IPS DF 19.7 (cell line): ENCODE data around the gene TRIM28.

ENCODE experiments used
- DNase-seq: peaks from one replicate; pipeline ENCODE4 v3.0.0-alpha.2; 2013; ENCODE audit warnings: low read depth, low spot score

The TRIM28 gene

DNA sequence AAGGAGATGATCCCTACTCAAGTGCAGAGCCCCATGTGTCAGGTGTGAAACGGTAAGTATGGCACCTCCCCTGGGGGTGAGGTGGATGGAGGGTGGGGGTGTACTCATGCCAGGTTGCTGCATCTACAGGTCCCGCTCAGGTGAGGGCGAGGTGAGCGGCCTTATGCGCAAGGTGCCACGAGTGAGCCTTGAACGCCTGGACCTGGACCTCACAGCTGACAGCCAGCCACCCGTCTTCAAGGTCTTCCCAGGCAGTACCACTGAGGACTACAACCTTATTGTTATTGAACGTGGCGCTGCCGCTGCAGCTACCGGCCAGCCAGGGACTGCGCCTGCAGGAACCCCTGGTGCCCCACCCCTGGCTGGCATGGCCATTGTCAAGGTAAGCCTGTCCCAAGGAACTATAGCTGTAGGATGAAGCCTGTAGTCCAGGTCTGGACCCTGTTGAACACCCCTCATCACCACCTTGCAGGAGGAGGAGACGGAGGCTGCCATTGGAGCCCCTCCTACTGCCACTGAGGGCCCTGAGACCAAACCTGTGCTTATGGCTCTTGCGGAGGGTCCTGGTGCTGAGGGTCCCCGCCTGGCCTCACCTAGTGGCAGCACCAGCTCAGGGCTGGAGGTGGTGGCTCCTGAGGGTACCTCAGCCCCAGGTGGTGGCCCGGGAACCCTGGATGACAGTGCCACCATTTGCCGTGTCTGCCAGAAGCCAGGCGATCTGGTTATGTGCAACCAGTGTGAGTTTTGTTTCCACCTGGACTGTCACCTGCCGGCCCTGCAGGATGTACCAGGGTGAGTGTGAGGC, 5.2 kb downstream of the TRIM28 start:
- DNase-seq = no peak

DNA sequence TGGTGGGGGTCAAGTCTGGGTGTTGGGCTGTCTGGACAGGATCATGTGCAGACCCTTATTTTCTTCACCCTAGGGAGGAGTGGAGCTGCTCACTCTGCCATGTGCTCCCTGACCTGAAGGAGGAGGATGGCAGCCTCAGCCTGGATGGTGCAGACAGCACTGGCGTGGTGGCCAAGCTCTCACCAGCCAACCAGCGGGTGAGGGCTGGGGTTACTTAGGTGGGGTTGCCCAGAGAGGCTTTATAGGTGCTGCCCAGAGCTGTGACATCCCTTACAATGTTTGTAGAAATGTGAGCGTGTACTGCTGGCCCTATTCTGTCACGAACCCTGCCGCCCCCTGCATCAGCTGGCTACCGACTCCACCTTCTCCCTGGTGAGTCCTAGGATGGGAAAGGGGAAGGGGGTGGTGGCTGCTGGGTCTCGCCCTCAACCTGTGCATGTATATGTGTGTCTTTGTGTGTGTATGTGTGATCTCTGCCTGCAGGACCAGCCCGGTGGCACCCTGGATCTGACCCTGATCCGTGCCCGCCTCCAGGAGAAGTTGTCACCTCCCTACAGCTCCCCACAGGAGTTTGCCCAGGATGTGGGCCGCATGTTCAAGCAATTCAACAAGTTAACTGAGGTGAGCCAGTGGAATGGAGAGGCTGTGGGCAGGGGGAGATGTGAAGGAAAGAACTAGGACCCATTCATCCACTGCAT, 5.9 kb downstream of the TRIM28 start:
- no peak for DNase-seq

DNA sequence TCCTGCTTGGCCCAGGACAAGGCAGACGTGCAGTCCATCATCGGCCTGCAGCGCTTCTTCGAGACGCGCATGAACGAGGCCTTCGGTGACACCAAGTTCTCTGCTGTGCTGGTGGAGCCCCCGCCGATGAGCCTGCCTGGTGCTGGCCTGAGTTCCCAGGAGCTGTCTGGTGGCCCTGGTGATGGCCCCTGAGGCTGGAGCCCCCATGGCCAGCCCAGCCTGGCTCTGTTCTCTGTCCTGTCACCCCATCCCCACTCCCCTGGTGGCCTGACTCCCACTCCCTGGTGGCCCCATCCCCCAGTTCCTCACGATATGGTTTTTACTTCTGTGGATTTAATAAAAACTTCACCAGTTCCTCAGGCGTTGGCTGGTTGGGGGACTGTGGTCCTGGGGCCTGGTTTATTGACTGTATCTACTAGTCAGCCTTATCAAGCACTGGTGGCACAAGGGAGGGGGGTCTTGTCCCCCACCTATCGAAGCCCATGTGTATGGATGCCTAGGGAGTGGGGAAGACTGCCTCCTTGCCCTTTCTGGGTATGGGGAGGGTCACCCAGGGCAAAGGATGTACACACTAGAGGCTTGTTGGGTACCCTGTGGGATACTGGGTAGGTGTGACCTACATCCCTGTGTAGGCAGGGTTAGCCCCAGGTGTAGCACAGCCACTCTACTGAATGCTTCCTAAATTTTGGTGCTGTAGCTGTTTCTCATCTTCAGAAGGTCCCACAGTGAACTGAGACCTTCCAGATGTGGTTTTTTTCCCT, 6.7 kb downstream of the TRIM28 start:
- no peak for DNase-seq

GRCh38 chr19:58551123-58551497, 7.2 kb downstream of the TRIM28 start:
- no peak for DNase-seq

DNA sequence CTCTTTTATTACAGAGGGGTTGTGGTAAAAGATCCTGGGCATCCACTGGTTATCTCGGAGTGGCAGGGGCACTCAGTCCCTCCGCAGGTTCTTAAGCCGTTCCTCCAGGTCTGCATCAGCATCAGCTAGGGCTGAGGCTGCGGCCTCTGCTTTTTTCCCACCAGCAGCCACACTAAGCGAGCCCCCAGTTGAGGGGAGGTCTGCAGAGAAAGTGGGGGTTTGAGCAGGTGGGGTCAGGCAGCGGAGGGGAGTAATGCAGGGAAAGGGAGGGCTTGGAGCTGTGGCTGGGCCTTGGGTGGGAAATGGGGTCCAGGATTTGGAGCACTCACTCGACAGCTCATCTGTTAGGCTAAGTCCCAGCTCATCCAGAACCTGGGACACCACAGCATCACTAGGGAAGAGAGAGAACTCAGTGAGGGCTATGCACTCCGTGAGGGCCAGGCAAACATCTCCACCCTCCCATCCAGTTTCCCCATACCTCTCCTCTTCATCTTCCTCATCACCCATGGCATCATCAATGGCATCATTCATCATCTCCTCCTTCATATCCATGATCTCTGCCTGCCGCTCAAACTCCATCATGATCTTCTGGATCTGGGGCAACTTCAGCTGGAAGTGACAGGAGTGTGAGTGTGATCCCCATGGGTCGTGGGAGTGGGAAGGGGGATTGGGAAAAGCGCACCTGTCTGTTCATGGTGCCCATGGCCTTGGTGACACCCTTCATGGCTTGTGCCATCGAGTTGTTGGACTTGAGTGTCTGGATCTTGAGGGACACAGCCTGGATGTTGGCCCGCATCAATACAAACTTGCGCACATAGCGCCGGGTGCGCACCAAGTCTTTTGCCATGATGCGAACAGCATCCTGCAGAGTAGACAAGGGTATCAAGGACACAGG, 8.0 kb downstream of the TRIM28 start:
- no peak for DNase-seq

DNA sequence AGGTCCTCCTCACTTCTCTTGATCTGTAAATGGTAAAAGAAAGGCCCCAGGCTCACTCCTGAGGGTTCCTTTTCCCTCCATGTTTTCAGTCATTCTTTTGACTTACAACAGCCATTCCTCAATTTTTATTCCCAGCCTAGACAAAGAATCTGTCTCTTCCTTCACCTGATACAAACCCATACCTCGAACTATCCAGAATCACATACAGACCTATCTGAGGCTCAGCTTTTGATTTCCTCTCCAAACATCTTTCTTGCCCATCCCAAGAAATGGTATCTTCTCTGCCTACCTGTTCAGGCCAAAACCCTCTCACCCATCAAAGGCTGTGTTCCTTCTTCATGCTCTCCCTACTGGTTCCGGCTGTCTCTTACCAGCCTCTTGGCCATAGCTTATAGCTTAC, 8.8 kb downstream of the TRIM28 start:
- no peak for DNase-seq

- no peak for DNase-seq
Measured at GRCh38 chr19:58553799-58554493, 10.1 kb downstream of the TRIM28 start.

DNA sequence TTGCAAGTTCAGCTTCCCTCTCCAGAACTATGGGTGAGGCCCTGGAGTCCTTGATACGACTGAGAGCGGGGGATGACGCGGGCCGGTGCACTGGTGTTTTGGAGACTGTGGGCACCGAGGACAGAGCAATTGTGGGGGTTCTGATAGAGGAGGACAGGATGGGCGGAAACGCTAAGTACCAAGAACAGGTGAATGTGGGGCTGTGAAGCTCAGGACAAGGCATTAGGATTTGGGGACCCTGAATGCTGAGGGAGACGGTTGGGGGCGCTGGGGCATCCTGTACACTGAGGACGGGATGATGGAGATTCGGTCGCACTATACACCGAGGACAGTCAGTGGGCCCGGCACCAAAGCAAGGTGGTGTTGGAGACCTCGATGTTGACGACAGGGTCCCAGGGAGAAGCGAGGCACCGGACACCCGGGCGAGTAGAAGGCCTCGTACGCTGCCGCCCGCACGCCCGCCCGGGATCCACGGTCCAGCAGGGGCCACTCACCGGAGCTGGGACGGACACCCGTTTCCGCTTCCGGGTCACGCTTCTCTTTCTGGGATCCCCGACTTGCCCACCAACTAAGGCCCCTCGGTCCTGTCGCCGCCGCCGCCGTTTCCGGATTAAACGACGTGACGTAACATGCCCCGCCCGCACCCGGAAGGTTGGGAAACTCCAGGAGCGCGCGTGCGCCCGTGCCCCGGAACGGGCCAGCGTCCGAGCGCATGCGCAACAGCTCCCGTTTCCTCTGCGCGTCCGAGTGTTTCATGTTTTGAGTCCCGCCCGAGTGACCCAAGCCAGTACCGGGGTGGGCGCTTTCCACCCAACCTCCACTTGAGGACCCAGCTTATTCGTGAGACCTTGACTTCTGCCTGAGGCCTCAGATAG, 10.9 kb downstream of the TRIM28 start, which contains the start of gene CHMP2A:
CHMP2A (minus strand) TSS at position 612 of the 875 bp plus-strand sequence. CDS start 893 bp downstream, outside the sequence.
- peak; percentile 83 for DNase-seq

DNA sequence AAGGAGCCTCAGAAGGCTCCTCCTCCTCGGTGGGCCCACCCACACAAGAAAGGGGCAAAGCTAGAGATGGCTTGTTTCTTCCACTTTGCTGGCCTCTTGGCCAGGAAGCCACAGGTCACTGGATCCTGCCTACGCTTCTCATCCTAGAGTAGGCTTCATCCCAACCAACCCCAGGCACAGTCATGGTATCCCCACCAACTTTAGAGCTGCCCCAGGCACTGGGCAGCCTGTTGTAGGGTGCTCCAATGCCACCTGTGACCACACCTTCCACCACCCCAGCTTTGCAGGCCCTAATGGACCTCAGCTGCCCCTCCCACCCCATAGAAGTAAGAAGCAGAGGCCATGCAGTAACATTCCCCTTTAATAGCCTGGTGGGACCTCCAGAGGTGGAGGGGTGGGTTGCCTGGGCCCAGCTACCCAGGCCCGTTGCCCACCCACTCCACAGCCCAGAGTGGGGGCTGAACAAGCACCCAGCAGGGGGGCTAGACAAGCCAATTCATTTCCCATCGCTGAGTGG, 11.6 kb downstream of the TRIM28 start:
- DNase-seq = no peak

DNA sequence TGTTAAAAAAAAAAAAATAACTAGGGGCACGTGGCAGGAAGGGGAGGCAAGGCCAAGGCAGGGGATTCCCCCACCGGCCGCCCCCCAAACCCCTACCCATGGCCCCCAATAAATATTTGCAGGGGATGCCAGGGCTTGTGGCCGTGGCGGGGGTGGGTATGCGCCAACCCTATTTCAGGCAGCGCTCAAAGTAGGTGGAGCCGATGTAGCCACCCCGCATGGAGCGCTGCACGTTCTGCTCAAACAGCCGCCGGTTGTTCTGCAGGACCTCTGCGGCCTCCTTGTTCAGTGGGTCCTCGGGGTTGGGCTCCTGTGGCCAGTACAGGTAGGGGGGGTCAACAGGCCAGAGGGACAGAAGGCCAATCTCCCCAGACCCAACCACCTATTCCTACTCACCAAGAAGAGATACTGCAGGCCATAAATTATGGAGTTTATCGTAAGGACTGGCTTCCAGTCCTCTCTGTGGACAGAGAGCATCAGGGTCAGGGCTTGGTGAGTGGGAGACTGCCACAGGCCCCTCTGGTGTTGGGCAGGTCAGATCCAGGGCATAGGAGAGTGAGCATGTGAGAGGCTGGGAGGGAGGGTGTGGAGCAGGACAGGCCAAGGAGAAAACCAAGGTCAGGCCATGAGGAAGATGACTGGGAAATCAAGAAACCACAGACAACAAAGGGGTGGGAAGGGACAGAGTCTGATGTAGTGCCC, 12.2 kb downstream of the TRIM28 start:
- DNase-seq = no peak

DNA sequence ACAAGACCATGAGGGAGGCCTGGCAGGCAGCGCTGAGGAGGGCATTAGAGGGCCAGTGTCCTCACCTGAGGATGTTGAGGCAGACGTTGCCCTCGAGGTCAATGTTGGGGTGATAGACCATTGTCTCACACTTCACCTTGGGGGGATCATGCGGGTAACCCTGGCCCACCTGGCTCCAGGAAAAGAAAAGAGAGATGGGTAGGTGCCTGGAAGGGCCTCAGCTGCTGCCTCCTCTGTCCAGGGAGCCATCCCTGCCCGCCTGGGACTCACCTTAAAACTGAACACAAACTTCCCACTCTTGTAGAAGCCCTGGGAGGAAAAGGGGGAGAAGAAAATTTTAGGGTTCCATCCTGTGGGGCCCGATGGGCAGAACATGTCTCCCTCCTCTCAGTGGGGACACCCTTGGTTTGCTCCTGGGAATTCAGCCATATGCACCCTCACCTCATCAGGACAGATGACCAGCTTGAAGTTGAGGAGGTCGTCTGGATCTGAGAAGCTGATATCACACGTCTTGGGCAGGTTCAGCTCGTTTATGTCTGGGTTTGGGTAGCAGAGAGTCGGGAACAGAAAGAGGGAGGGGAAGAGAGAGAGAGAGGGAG, 12.9 kb downstream of the TRIM28 start:
- DNase-seq = no peak

DNA sequence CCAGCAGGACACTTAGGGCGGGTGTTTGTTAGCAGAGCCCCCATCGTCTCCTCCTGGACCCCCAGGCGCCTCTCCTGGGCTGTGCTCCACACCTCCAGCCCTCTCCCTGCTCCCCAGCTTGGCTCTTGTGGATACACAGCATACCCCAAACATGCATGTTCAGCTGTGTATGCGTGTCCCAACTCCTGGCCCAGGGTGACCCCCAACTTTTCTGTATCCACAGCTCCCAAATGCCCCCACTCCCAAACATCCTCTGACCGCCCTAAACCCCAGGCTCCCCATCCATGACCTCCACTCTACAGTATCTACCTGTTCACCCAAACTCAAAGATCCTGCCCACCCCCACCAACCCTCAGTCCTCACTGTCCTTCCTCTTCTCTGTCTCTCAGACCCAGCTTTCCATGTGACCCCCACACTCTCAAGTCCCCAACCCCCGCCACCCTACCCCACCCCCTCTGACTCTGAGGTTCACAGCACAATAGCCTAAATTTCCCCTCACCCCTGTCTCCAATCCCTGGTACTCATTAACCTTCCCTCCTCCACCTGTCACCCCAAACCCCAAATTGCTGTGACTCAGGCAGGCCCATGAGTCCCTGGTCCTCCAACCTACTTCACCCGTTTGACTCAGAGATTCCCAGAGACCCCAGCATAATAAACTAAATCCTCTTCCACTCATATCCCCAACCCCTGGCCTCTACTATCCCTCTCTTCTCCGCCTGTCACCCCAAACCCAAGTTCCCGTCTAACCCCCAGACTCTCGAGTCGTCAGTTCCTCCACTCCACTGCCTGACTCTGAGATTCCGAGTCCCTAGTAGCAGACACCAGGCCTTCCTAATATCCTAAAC, 13.6 kb downstream of the TRIM28 start:
- DNase-seq = no peak

- DNase-seq = no peak
Measured at GRCh38 chr19:58558066-58558622, 14.3 kb downstream of the TRIM28 start, which contains the start of gene UBE2M. UBE2M (minus strand) TSS chr19:58558611; CDS start chr19:58558381, 230 bp downstream.

DNA sequence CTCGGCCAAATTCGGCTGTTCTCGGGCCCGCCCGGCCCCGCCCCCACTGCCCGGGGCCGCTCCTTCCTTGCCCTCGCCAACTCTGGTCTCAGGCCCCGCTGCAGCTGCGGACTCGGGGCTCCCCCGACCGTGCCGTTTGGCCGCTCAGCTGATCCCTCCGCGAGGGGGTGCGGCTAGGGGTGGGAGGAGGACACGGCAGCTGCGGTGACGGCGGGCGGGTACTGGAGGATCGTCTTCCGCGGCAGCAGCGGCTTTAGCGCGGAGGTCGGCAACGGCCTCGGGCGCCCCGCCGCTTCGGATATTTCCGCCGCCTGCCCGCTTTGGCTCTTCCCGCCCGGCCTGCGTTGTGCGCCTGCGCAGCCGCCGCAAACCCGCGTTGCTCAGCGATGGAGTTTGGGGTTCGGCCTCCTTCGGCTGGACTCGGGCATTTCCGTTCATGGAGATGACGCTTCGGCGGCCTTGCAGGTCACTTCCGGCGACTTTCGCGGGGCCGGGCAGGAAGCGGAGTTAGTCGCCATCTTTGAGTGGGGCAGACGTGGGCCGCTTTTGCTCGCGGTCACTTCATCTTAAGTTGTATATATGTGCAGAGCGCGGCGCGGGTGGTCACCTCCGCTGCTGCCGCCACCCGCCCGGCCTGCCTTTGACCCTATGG, 14.9 kb downstream of the TRIM28 start:
- DNase-seq = peak; percentile 78

GRCh38 chr19:58559275-58560006, 15.6 kb downstream of the TRIM28 start:
- DNase-seq = peak; percentile 83
